ENCODE results near the gene TPD52L1.

The TPD52L1 gene

GRCh38 chr6:125200941-125201340, 47.4 kb downstream of the TPD52L1 start:
- no peak overlapping the region for H3K4me3 ChIP-seq
- H3K27ac ChIP-seq, result peak overlapping the region in 1 of 21 experiments; percentile 51

DNA sequence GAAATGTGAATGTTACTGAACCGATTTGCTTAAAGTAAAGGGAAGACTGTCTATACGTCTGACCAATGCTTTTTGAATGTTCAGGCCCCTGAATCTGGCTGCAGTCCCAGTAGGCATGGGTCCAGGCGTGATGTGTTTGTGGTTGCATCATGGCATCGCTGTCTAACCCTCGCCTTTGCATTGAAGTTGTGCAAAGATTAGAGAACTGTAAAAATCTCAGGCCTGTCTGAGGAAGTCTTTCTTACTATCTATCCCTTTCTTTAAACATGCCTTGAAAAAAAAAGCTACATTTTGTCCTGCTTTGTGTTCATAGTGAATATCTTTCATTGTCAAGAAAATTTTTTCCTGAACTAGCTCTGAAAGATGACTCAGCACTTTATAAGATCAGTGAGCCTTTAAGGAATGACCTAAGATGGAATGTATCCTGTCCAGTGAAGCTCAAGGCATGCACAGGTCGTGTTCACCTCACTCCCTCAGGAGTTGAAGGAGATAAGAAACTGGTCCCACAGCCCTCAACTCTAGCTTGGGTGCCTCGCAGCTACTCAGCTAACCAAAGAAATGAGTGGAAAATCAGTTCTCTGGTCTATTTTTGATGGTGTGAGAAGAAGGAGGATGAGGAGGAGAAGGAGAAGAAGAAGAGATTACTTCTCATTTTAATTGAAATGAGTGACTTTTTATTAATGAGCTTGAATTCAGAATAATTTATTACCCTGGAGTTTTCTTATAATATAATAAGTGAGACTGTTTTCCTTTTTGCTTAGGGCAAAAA, 48.6 kb downstream of the TPD52L1 start:
- Histone ChIP-seq H3K4me3 (no peak overlapping the region), H3K27ac (peak overlapping the region in 1 of 21 experiments; percentile 51)

DNA sequence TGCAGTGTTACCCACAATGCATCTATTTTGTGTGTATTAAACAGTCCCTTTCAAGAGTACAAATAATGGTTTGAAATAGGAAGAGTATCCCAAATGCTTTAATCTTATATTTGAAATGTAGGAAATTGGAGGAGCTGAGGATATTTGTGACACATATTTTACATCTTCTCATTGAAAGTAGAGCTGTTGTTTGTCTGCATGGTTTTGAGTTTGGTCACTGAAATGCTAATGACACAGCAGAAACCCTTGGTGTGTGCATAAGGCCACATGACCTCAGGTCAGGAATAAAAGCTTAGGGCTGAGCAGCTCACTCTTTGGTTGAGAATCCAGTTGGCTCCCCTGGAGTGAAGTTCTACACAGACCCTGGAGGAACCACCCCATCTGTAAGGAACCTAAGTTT, 49.8 kb downstream of the TPD52L1 start:
- H3K4me3 ChIP-seq, result no peak overlapping the region
- no peak overlapping the region for H3K27ac ChIP-seq

GRCh38 chr6:125205931-125206330, 52.4 kb downstream of the TPD52L1 start:
- Histone ChIP-seq H3K4me3 (no peak overlapping the region), H3K27ac (no peak overlapping the region)

- no peak overlapping the region for H3K27ac ChIP-seq
- H3K4me3 ChIP-seq, result no peak overlapping the region
These were observed 52.8 kb downstream of the TPD52L1 start for GRCh38 chr6:125206389-125206788.

- H3K27ac ChIP-seq, result no peak overlapping the region
- H3K4me3 ChIP-seq, result no peak overlapping the region
These were observed 54.4 kb downstream of the TPD52L1 start for GRCh38 chr6:125207956-125208355.

DNA sequence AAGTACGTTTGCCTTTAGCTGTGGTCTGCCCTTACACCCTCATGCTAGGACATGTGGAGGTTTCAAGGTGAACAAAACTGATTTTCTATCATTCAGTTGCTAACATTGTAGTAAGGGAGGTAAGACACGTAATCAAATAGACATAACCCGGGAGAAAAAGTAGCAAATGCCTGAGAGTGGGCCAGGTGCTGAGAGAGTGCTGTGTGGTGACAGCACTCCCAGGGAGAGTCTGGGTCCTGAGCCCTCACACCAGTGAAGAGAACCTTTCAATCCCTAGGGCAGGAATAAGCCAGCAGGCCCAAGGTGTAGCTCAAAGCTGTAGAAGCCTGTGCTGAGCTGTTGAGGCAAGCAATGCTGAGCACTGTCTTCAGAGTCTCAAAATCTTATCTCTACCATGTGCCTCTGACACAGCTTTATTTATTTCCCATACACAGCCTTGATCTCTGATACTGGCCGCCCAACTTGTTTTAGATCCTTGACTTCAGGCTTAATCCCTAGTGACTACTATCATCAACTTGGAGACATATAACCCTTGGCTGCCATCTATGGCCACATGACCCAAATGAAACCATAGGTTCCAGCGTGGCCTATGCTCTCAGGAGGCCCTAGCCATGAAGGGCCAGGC, 55.2 kb downstream of the TPD52L1 start:
- H3K27ac ChIP-seq, result no peak overlapping the region
- H3K4me3 ChIP-seq, result no peak overlapping the region

DNA sequence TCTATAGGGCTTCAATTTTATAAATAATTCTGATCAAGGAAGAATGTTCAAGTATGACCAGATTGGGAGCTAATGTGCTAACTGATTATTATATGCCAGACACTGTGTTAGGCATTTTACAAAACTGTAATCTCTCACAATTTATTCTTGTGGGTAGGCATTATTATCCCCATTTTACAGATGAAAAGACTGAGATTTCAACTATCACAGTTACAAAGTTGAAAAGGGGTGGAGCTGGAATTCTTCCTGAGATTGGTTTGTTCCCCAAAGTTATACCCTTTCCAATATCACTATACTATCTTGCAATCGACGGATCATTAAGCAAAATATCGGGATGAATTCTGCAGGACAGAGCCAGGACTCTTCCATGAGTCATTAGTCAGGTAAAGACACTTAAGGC, 57.1 kb downstream of the TPD52L1 start:
- Histone ChIP-seq H3K27ac (no peak overlapping the region), H3K4me3 (no peak overlapping the region)

DNA sequence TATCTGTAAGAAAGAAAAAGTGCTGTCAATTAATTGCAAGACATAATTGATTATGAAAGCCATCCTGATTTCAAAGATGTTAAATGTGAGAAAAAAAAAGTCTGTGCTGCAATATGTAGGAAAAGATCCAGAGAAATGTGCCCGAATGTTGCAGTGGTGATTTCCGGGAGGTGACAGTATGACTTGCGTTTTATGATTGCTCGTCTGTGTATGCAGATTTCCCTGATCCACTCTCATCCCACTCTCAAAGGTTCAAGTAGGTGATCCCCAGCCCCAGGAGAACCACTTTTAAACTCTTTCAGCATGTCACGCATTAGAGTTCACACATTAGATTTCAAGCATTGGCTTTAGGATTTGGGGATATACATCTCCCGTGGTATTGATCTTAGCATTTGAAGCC, 57.8 kb downstream of the TPD52L1 start:
- H3K4me3 ChIP-seq, result no peak overlapping the region
- no peak overlapping the region for H3K27ac ChIP-seq

DNA sequence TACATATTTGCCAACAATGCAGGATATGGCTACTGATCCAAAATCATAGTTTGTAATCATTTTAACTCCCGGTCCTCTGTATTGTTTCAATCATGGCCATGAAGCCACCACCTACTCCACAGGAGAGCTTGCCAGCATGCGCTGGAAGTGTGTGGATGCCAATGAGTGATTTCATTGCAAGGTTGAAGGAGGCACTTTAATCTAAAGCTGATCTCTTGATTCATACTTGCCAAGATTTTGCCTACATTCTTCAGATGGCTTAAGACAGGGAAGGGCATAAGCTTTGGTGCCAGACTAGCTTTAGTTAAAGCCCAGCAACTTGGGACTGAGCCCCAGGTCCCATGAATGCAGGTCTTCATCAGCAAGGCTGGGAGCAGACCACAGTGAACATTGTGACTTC, 58.8 kb downstream of the TPD52L1 start:
- no peak overlapping the region for H3K27ac ChIP-seq
- H3K4me3 ChIP-seq, result no peak overlapping the region

GRCh38 chr6:125213939-125214338, 60.4 kb downstream of the TPD52L1 start:
- H3K27ac ChIP-seq, result no peak overlapping the region
- H3K4me3 ChIP-seq, result no peak overlapping the region

DNA sequence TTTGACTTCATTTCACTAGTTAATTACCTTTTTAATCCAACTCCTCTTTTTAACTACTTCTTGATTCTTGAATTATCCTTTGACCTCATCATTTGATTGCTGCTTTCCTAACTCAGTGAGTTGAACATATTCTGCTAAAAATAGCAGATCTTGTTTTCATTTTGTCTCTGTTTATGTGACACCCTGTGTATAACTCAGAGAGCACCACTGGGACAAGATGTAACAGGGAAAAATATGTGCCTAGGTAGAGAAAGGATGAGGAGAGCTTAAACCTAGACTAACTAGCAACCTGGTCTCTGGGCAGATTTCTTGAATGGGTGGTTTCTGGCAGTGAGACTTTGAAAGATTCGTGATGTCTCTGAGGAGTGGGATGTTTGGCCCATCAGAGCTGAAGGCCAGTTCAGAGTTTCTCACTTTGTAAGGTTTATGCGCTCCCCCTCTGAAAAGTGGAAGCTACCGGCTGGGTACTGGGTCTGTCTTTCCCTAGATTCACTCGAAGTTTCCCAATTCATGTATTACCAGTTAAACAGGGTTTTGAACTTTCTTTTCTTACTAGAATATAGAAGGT, 61.8 kb downstream of the TPD52L1 start:
- H3K4me3 ChIP-seq, result no peak overlapping the region
- H3K27ac ChIP-seq, result no peak overlapping the region

DNA sequence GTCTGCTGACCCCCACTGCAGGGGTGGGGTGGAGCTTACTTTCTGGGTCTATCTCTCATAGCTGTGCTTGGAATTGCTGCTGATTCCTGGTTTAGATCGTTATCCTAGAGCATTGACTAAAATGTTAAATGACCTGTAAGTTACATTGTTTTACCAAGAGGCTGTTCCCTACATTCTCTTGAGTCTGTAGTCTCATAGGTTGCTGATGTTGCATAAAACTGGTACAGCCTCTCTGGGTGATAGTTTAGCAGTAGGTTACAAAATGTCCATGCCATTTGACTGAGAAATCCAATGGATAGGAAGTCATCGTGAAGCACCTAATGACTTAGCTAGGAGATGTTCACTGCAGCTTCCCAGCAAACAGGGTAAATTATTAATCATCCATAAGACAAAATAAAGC, 62.4 kb downstream of the TPD52L1 start:
- H3K4me3 ChIP-seq, result no peak overlapping the region

DNA sequence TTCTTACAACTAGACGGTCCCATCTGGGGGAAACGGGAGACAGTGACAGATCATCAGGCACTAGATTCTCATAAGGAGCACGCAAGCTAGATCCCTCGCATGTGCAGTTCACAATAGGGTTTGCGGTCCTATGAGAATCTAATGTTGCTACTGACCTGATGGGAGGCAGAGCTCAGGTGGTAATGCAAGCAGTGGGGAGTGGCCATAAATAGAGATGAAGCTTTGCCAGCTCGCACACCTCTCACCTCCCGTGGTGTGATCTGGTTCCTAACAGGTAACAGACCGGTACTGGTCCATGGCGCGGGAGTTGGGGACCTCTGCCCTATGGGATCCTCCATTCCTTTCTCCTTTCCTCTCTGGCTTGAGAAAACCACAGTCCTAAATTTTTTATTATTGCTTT, 63.8 kb downstream of the TPD52L1 start:
- Histone ChIP-seq H3K27ac (no peak overlapping the region), H3K4me3 (no peak overlapping the region)

More for the DNA sequence above, 62.4 kb downstream of the TPD52L1 start:
- H3K27ac ChIP-seq, result no peak overlapping the region

GRCh38 chr6:125217992-125218391, 64.4 kb downstream of the TPD52L1 start:
- H3K27ac ChIP-seq, result no peak overlapping the region
- H3K4me3 ChIP-seq, result no peak overlapping the region

DNA sequence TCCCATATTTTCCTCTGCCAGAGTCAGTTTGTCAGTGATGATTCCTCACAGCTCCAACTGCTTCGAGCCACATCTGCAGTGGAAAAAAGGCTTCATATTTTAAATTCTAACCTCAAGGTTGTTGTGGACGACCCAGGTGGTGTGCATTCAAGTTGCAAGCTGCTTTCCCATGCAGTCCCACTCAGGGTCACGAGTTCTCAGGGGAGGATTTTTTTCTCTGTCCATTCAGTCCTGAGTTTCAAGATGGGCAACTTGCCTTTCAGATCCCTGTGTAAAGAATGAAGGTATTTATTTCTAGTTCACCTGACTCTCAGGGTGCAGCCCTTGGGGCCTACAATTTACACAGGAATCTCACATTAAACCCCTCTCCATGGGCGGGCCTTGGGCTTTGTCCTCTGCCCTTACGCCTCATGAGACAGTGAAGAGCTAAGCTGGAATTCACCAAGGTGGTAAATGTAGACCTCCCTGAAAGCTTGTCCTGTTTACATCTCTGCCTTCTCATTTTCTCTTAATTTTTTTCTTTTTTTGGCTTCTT, 65.9 kb downstream of the TPD52L1 start:
- no peak overlapping the region for H3K27ac ChIP-seq
- H3K4me3 ChIP-seq, result no peak overlapping the region

DNA sequence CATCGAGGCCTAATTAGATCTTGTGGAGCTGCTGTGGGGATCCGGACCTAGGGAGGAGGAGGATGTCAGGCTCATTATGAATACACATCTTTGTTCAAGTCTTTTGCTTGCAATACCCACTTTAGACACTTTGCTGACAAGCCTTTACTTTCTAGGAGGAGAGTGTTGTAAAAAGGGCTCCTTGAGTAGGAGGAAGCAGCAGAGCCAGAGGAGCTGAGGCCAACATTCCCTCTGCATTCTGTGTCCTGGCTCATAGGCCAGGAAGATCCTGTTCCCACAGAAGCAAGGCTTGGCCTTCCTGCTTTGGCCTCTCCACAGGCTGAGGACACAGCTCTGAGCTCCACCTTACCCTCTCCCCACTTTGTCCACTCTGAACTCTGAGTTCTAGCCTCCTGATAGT, 67.1 kb downstream of the TPD52L1 start:
- H3K27ac ChIP-seq, result peak overlapping the region in 7 of 21 experiments; percentile 2 to 46 (median 18)
- H3K4me3 ChIP-seq, result no peak overlapping the region

DNA sequence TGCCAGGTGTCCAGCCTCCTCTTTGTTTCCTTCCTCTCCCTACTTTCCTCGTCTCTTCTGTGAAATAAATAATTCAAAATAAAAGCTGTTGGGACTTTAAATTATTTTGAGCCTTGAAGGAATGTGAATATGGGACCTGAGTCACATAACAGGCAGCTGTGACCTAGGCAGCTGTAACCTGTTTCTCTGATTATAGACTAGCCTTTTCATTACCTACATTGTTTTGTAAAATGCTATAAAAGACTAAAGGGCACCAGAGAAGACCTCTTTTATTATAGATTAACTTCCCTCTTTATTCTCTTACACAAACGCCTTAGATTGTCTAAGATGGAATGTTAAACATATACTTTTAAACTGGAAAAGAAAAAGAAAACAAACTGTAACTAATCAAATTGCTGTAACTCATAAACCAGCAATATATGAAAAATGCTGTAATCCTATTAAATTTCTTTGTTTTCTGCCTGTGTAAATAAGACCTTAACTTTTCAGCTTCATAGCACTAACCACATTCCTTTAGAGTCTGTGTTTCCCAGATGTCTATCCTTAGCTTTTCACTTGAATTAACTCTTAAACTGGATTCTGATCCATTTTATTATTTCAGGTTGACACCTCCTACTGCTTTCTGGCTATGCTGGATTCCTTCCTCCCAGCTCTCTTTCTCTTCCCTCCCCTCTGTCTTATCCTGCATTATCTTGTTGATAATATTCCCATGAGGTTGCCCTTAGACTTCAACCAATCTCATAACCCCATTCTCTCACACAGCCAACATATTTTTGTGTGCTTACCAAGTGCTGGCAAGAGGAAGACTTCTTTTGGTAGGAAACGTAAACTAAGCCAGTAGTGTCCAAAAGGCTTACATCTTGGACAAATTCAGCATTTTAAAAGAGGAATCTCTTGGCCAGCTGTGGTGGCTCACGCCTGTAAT, 69.2 kb downstream of the TPD52L1 start:
- Histone ChIP-seq H3K27ac (peak overlapping the region in 1 of 21 experiments; percentile 22), H3K4me3 (no peak overlapping the region)

- H3K27ac ChIP-seq, result no peak overlapping the region
- no peak overlapping the region for H3K4me3 ChIP-seq
These were observed 70.8 kb downstream of the TPD52L1 start for GRCh38 chr6:125224231-125224861.
